Dedifferentiated amniotic fluid mesenchymal stem cell (primary cell): Measurements from ENCODE around the gene TTC7B.
A peak's percentile ranks its signal among the peaks of the same experiment; 100 is the strongest.

ENCODE experiments used
- DNase-seq: peaks from one replicate; pipeline ENCODE4 v3.0.0-alpha.2; 2016; ENCODE audit errors: extremely low spot score

TTC7B gene

GRCh38 chr14:90777358-90777757 lies 38.9 kb downstream of the TTC7B start:
- no peak for DNase-seq

- no peak for DNase-seq
Observed at GRCh38 chr14:90775441-90775840, 40.8 kb downstream of the TTC7B start.

GRCh38 chr14:90774316-90774715 lies 41.9 kb downstream of the TTC7B start:
- no peak for DNase-seq

GRCh38 chr14:90773705-90774104 lies 42.5 kb downstream of the TTC7B start:
- DNase-seq = no peak

- no peak for DNase-seq
Observed at GRCh38 chr14:90773196-90773486, 43.1 kb downstream of the TTC7B start.

GRCh38 chr14:90767899-90768298 lies 48.3 kb downstream of the TTC7B start:
- no peak for DNase-seq

GRCh38 chr14:90760591-90761316 lies 55.5 kb downstream of the TTC7B start:
- no peak for DNase-seq

GRCh38 chr14:90760078-90760444 lies 56.2 kb downstream of the TTC7B start:
- no peak for DNase-seq

GRCh38 chr14:90759370-90760077 lies 56.7 kb downstream of the TTC7B start:
- DNase-seq = no peak

- DNase-seq = peak; percentile 16
Observed at GRCh38 chr14:90758959-90759358, 57.3 kb downstream of the TTC7B start.

- peak; percentile 68 for DNase-seq
Observed at GRCh38 chr14:90758028-90758889, 58.0 kb downstream of the TTC7B start.

- no peak for DNase-seq
Observed at GRCh38 chr14:90757452-90757851, 58.8 kb downstream of the TTC7B start.

GRCh38 chr14:90756755-90757345 lies 59.4 kb downstream of the TTC7B start:
- no peak for DNase-seq

- no peak for DNase-seq
Observed at GRCh38 chr14:90755661-90756304, 60.4 kb downstream of the TTC7B start.

- DNase-seq = no peak
Observed at GRCh38 chr14:90753456-90754005, 62.7 kb downstream of the TTC7B start.

- DNase-seq = no peak
Observed at GRCh38 chr14:90750701-90751100, 65.5 kb downstream of the TTC7B start.

GRCh38 chr14:90750191-90750590 lies 66.0 kb downstream of the TTC7B start:
- no peak for DNase-seq

- DNase-seq = no peak
Observed at GRCh38 chr14:90747909-90748308, 68.3 kb downstream of the TTC7B start.

GRCh38 chr14:90743826-90744225 lies 72.4 kb downstream of the TTC7B start:
- no peak for DNase-seq

GRCh38 chr14:90743425-90743824 lies 72.8 kb downstream of the TTC7B start:
- DNase-seq = no peak

GRCh38 chr14:90742729-90743128 lies 73.5 kb downstream of the TTC7B start:
- no peak for DNase-seq

- DNase-seq = no peak
Observed at GRCh38 chr14:90742252-90742651, 74.0 kb downstream of the TTC7B start.
